GM21515 (cell line): Measurements from ENCODE around the gene PTMS.
A peak's percentile ranks its signal among the peaks of the same experiment; 100 is the strongest.

Experiments
- ATAC-seq: cut with Tn5 transposase; IDR thresholded peaks from one replicate; pipeline ENCODE4 v1.9.1; 2021; ENCODE audit not compliant: unreplicated experiment

PTMS gene

DNA sequence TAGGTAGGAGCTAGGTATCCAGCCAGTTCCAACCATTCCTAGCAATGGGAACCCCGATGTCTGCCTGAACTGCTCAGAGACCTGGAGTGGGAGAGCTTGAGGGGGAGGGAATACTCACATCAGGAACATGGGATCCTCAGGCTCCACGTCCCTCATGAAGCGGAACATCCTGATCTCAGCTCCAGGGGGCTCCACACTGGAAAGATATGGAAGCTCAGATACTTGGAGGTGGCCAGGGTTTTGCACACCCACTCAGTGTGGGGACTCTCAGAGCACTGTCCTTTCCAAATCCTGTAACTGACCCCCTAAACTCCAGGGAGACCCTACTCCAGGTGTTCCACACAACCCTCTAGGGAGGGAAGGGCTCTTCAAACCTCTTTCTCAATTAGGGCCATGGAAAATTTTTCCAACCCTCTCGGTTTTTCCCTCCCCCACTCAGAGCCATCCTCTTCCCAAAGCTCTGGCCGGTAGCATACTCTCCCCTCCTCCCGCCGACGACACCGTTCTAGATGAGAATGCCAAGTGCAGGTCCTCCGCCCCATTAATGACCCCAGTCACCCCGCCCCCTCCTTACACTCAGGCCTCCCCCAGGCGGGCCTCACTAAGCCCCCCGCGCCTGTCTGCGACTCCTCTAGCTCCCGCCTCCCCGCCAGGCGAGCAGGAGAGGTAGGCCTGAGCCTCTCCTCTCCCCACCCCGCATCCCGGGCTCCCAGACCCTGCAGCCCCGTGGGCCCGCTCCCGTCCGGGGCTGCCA is 13.8 kb upstream of the PTMS start:
- ATAC-seq: peak; percentile 6

DNA sequence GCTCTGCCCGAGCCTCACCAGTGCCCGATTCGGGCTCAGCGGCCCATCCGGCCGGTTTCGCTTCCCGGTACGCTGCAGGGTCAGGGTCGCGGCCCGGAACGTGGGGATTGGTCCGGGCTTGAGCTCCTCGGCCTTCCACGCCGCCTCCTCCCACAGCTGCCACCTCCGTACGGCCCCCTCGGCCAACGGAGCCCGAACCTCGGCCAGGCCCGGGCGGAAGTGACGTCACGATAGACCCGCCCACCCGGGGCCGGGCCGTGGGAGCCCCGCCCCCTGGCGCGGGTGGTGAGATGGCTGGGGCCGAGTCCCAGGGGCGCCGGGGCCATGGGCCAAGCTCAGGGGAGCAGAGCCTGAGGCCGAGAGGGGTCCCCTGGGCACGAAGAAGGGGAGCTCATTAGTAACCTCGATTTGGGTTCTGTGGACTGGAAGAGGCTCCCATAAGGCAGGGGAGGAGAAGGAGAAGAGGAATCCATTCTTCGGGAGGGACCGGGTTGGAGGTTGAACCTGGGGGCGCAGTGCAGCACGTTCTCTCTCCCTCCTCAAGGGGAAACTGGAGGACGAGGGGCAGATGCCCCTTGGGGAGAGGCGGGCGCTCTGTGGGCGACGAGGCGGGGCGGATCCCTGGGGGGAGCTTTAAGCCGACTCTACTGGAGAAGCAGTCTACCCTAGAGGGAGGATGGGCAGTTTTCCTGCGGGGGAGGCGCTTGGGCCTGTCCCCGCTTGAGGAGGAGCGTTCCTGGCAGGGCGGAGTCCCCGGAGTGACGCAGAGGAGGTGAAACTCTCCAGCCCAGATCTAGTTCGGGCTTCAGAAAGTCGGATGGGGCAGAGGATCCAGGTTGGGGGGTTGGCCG is 13.0 kb upstream of the PTMS start, which contains the start of gene MLF2:
MLF2 (minus strand) TSS at position 221 of the 851 bp plus-strand sequence. CDS start 807 bp downstream, outside the sequence.
- ATAC-seq: peak; percentile 85

DNA sequence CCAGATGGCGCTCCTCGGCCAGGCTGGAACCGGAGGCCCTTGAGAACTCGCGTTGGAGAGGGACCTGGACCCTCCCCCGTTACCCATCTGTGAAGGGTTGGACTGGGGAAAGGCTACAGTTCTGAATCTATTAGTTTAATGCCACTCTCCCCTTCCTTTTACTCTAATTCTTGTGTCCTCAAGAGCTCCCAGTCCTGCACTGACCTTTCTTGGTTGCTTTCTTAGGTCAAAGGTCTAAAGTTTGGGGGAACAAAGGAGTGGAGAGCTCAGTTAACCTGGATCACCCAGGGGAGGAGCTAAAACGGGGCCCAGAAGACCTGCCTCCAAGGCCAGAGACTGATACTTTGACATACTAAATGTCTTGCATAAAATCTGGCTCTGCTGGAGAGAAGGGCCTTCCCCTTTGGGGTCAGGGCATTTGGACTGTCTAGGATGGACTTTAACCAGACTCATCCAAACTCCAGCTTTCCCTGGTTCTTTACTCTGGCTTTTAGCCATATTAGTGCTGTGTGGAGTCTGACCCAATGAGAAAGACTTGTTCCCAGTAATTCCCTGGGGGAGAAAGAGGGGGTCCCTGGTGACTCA is 12.3 kb upstream of the PTMS start:
- ATAC-seq: no peak

DNA sequence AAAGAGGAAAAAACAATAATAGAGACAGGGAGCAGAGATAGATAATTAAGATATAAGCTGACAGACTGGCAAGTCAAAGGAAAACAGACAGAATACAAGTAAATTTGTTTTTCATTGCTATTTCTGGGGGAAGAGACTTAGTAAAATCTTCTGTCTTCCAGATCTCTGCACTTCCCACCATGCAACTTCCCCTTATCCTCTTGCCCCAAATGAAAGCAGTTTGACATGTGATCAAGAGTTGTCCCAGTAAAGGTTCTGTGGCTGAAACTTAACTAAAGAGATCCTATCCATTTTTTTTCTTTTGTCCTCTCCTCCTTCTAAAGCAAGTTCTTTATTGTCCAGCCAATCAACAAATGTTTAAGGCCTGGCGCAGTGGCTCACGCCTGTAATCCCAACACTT is 11.8 kb upstream of the PTMS start:
- ATAC-seq: no peak

DNA sequence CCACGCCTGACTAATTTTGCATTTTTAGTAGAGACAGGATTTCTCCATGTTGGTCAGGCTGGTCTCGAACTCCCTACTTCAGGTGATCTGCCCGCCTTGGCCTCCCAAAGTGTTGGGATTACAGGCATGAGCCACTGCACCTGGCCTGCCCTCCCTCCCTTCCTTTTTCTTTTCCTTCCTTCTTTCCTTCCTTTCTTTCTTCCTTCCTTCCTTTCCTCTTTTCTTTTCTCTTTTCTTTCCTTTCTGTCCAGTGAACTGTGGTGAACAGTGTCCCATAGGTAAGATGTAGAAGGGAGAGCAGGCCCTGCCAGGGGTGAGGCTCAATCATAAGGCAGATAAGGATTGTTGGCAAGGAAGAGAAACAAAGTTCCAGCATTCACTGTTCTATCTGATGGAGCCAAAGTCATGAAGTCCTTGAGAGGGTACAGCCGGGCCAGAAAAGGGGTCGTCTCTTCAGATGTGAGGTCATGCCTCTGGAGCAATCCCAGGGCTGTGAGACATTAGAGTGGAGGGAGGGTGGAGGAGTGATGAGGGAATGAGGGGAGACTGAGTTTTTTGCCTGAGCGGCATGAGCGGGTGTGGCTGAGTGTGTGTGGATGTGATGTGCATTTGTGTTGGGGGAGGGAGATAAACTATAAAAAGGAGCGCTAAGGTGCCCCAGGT is 9.0 kb upstream of the PTMS start:
- no peak for ATAC-seq

DNA sequence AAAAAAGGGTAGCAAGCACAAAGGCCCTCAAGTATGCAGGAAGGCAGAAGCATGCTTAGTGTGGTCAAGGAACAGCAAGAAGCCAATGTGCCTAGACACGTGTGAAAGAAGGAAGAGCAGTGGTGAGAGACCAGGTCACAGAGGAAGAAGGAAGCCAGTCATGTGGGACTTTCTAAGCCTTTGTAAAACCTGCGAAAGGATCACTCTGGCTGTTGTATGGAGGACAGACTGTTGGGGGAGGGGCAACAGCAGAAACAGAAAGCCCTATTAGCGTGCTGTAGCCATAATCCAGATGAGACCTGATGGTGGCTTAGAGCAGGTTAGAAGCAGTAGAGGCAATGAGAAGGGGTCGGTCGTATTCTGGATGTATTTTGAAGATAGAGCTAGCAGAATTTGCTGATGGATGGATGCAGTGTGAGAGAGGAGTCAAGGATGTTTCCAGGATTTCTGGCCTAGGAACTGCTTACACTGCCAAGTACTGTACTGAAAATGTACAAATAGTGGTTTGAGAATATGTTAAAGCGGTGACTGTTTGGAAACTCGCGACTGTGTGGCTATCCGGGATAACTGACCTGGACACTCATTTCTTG is 7.6 kb upstream of the PTMS start:
- no peak for ATAC-seq

DNA sequence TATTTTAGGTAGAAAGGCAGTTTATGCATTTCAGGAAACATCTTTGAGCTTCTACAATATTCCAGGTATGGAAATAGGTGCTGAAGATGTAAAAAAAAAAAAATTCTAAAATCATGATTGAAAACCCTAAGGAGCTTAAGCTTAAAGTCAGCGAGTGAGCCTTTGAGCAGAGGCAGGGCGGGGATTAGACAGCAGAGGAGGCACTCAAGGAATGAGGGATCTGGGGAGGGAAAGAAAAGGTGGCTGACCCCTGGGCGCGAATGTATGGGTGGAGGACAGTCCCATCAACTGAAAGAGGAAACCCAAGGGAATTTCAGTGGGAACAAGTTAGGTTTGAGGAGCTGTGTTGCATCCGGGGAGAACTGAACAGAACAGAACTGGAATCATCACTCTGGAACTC is 6.4 kb upstream of the PTMS start:
- ATAC-seq: no peak

DNA sequence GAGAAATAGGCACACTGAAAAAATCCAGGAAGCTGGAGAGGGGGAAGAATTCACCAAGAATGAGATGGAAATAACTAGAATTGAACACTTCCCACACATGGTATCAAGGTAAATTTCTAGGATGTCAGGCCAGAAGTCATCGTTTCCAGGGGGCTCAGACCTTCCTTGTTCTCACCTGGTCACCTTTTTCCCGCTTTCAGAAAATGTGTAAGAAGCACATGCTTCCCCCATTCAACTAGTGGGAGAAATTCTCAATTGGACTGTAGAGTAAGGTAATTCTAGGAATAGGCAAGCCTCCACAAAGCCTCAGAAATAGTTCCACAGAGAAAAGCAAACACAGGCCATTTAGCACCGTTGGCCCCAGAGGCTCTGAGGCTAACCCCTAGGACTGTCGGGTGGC is 2.8 kb upstream of the PTMS start:
- ATAC-seq: no peak

DNA sequence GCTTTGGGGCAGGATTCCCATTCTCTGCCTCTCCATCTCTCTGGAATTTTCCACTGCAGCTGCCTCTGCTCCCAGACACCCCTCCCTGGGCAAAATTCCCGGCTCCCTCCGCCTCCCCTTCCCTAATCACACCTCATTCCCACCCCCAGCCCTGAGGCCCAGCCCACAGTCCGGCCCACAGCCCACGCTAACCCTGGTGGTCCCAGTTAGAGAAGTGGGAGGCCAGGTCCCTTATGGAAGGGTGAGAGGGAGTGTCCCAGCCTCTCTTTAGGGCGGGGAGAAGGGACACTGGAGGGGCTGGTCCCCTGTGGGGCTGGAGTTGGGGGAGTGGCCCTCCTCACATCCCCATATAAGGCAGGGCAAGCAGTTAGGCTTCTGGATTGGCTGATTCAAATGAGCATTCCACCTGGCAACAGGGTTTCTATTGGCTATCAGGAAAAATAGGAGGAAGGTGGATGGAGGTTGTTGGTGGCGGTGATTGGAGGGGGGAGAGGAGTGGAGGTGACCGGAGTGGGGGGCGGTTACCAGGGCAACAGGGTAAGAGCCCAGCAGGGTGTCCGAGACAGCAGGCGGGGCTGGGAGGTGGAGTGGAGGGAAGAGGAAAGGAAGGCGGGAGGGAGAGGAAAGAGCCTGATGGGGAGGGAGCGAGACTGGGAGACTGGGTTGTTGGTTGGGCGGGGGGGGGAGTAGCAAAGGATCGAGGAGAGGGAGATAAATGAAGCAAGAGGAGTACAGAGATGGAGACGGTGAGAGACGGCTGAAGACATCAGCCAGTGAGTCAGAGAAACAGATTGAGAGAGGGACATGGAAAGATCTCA is 1.9 kb upstream of the PTMS start:
- ATAC-seq: peak; percentile 74

DNA sequence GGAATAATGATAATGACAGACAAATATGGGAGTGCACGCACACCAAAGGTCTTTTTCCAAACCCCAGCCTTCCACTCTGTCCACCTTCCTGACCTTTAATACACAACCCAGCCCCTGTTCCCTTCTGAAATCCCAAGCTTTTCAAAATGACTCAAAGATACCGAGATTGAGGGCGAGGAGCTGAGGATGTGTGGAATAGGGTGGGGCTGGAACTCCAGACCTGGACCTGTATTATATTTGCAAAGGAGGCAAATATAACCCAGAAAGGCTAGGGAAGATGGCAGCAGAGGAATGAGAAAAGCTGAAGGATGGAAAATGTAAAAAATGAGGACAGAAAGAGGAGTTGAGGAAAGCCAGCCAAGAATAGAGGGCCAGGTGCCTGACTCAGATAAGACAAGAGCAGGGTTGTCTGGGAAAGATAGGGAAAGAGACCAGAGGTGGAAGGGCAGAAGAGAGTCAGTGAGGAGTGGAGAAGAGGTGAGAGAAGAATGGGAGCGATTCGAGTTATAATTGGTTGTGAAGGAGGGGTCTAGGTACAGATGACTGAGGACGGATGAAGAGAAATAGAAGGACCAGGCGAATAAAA is 1.0 kb upstream of the PTMS start:
- ATAC-seq: no peak

DNA sequence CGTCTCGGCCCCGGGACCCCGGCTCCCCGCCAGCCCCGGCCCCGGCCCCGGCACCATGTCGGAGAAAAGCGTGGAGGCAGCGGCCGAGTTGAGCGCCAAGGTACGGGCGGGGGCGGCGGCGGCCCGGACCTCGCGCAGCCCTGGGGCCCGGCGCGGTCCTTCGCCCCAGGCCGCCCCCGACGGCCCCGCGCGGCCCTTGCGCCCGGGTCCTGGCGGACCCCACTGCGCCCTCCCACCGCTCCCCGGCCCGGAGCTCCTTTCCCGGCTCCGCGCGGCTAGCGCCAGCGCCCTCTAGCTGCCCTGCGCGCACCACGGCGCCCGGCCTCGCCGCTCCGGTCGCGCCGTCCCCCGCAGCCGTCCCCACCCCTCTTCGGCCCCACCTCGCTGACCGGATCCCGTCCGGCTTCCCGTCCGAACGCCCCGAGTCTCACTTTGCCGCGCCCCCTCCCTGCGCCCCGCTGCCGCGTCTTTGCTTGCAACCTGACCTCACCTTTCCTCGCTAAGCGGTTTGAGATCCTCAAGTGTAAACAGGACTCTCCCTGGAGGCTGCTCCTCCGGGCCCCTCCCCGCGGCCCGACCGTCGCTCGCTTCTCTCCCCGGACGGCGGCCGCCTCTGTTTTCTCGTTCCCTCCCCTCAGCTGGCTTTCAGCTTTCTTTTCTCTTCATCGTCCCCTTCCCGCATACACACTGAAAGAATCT is 637 bp downstream of the PTMS start:
- peak; percentile 38 for ATAC-seq

DNA sequence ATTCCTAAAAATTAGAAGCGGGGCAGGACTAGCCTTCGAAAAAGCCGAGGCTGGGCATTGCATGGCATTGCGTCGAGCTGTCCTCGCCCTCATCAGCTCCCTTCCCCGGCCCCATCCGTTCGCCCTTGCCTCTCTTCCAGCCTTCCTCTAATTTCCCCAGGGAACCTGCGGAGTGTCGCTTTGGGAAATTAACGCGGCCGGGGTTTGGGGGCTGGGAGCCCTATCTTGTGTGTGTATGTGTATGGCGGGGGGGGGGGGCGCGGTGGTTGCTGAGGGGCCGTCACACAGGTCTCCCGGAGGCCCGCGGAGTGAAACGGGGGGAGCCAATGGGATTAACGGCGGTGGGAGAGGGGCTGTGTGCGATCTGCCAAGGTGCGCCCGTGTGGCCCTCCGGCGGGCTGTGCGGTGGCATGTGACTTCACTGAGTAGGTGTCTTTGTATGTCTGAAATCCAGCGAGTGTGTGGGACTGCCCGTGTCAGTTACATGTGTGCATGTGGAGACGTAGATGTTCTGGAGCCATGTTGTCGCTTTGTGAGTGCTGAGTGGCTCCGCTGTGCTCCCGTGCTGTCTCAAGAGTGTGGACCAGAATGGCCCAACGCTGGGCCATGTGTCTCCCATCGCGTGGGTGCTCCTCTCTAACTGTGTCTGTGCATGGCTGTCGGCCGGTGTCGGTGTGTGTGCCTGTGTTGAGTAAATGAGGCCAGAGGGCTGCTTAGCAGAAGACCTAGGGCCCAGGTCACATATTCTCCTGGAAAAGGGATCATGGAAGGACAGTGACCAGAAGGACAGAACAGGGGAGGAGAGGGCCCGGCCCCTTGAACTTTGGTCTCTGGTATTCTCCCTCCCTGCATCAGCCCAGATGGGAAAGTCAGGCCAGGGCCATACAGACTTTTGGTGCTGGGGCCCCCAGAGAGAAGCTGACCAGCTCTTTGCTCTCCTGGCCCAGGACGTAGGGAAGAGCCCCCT is 1.5 kb downstream of the PTMS start:
- no peak for ATAC-seq

DNA sequence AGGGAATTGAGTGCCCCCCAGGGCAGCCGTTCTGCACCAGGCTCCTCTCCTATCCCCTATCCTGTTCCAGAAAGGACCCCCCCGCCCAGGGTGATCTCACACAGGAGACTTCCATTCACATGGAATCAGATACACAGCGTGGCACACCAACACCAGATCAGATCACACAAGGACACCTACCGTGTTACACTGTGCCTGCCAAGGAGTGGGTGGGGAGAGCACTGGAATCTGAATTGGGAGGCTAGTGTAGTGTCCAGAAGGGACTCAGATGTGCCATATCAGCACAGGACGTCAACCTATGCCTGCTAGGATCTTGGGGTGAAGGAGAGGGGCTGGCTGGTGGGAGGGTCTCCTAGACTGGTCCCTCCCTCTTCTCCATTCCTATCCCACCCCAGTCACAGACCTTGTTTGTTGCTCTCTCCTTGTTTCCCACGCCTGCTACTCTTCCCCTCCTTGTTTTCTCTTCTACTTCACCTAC is 2.3 kb downstream of the PTMS start:
- no peak for ATAC-seq

DNA sequence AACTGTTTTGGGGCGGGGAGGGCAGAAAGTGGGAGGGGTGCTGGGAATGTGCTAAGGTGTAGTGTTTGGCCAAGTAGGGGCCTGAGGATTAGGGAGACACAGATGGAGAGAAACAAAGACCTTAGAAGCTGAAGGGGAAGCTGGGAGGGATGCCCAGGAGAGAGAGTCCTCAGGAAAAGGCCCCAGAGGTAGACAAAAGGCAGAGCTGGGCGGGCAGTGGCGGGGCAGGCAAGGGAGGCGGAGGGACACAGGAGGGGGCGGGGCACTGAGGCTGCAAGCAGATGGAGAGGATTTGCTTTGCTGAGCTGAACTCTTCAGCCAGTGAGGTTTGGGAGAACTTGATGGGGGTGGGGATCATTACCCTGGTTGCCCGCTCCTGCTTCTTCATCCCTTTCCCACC is 2.8 kb downstream of the PTMS start:
- ATAC-seq: no peak

DNA sequence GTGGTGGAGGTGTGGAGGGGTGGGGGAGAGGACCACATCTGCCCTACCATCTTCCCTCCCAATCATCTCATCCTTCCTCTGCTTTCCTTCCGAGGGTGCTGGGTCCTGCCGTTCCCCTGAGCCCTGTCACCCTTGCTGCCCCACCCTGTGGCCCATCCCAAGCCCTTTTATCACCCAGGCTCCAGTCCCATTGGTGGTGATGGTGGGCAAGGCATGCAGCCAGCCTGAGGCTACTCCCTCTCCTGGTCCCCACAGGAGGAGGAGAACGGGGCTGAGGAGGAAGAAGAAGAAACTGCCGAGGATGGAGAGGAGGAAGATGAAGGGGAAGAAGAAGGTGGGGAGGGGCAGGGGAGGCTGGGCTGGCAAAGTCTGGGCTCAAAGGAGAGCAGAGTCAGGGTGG is 3.5 kb downstream of the PTMS start:
- ATAC-seq: no peak

DNA sequence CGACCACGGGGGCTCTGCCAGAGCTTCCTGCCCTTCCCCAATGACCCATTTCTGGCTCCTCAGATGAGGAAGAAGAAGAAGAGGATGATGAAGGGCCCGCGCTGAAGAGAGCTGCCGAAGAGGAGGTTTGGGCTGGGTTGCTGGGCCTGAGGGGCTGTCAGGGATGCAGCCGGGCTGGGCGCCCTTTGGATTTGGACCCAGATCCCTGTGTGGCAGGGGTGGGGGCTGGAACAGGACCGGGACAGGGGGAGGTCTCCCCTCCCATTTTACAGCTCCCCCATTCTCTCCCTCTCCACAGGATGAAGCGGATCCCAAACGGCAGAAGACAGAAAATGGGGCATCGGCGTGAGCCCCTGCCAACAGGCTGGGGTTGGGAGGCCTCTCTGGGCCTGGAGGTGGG is 3.9 kb downstream of the PTMS start:
- no peak for ATAC-seq

DNA sequence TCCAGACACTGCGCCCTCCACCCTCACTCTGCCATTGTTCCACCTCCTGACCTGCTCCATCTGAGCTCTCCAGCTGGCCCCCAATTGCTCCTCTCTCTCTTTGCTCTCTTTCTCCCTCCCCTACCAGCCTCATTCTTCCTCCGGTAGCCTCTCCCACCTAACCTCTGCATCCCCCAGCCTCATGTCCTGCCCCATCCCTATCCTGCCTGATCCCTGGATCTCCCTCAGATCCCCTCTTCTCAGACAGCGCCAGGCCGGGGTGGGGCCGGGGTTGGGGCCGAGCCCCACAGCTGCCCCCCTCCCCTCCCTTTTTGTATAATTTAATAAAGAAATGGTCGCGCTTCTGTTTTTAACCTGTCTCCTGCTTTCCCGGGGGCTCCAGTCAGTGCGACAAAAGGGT is 4.4 kb downstream of the PTMS start:
- ATAC-seq: no peak

DNA sequence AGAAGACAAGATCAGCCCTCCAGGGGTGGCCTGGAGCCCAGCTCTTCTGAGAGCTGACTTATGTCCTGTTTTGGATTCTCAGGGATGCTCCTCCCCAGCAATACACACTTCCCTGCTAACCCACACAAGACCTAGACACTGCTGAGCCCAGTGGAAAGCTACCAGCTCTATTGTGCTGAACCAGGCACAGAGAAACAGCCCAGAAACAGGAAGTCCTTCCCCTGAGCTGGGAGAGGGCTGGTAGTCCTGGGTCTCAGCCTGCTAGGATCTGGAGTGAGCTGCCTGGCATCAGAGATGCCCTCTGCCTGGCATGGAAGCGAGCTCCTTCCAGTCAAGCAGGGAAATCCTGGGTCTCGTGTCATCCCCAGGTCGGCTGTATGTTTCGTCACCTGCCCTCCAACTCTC is 4.9 kb downstream of the PTMS start:
- no peak for ATAC-seq
